HCT116 (cell line): ENCODE results near the gene CFAP45. TPM values are rescaled to one million over a fixed set of nuclear protein-coding genes. Genes with fewer than 3 reads are reported as not detected.

Experiments
- ATAC-seq: fragments of 200-7000 bp; cut with Tn5 transposase; 2 replicates; pipeline ENCODE4 v1.9.1; 2020; ENCODE audit warnings: mild to moderate bottlenecking, moderate library complexity
- BruUV-seq: library from RNA; stranded (reverse); fragments of 400-500 nt; replicated peaks from 2 replicates; lab custom pipeline; 2021; lab: Mats Ljungman, UMichigan
- CTCF ChIA-PET: fragments of 300-600 bp; sonication (Branson Sonifier 250); formaldehyde crosslinking; loops from one replicate; lab custom pipeline; 2021; ENCODE audit warnings: antibody characterized with exemption; lab: Charles Lee
- POLR2A ChIA-PET: fragments of 300-600, 350-600 bp; sonication (Branson Sonifier 250); formaldehyde crosslinking; loops from one replicate; lab custom pipeline; 2021; ENCODE audit warnings: antibody characterized with exemption; lab: Charles Lee
- RAD21 ChIA-PET, 2 experiments: fragments of 300-600 bp; sonication (Branson Sonifier 250); formaldehyde crosslinking; loops; one replicate each; lab custom pipeline; 2023; ENCODE audit warnings: low total read pairs in 2 of 2; ENCODE audit not compliant: uncharacterized antibody in 2 of 2, unreplicated experiment in 2 of 2, low non-redundant PET in 1 of 2; lab: Charles Lee
- DNase-seq: peaks from one replicate; pipeline ENCODE4 v3.0.0-alpha.2; 2010; ENCODE audit warnings: low read depth, low spot score
- H2AFZ ChIP-seq: fragments of 200-600 bp; shearing (Covaris generic), sonication (generic); 2 replicates; pipeline ENCODE4 v1.6.1; 2017; ENCODE audit warnings: low read depth, mixed run types, mixed read lengths, antibody characterized with exemption, low read length; ENCODE audit not compliant: poor library complexity, severe bottlenecking
- H3K27ac ChIP-seq: 2 replicates; pipeline ENCODE4 v1.5.1; 2012; ENCODE audit warnings: low read depth, low read length
- H3K27me3 ChIP-seq: fragments of 200-600 bp; sonication (generic); 2 replicates; pipeline ENCODE4 v1.6.1; 2016; ENCODE audit warnings: mixed run types, low read length, mixed read lengths; ENCODE audit not compliant: insufficient read depth
- H3K36me3 ChIP-seq, 2 experiments: fragments of 200-500 bp in 1 of 2; fragments of 200-600 bp in 1 of 2; sonication (Bioruptor generic) in 1 of 2; sonication (generic) in 1 of 2; 2 replicates each; pipeline versions ENCODE4 v1.5.1 to v1.6.1; 2014 to 2016; ENCODE audit warnings: low read length in 2 of 2, inconsistent platforms in 1 of 2, mixed read lengths in 1 of 2, mixed run types in 1 of 2; ENCODE audit not compliant: insufficient read depth in 2 of 2, control insufficient read depth in 1 of 2
- H3K4me1 ChIP-seq, 2 experiments: fragments of 200-600 bp in 1 of 2; sonication (generic) in 1 of 2; 2 replicates each; pipeline versions ENCODE4 v1.5.1 to v1.6.1; 2012 to 2017; ENCODE audit warnings: low read length in 2 of 2, inconsistent platforms in 1 of 2, mild to moderate bottlenecking in 1 of 2, mixed read lengths in 1 of 2, mixed run types in 1 of 2, moderate library complexity in 1 of 2; ENCODE audit not compliant: insufficient read depth in 2 of 2, control insufficient read depth in 1 of 2
- H3K4me2 ChIP-seq: fragments of 200-600 bp; sonication (generic); 2 replicates; pipeline ENCODE4 v1.6.1; 2017; ENCODE audit warnings: mixed run types, low read length, mixed read lengths
- H3K4me3 ChIP-seq, 2 experiments: fragments of 200-600 bp in 1 of 2; sonication (generic) in 1 of 2; replicated peaks in 1 of 2; 2 replicates each; pipeline ENCODE4 v1.5.1; 2011 to 2016; ENCODE audit warnings: low read length in 2 of 2, control low read depth in 1 of 2, low read depth in 1 of 2, mild to moderate bottlenecking in 1 of 2, mixed read lengths in 1 of 2, mixed run types in 1 of 2
- H3K79me2 ChIP-seq: fragments of 200-600 bp; sonication (generic); 2 replicates; pipeline ENCODE4 v1.6.1; 2017; ENCODE audit warnings: mild to moderate bottlenecking, mixed run types, low read length, moderate library complexity, mixed read lengths; ENCODE audit not compliant: insufficient read depth
- H3K9ac ChIP-seq: fragments of 200-600 bp; sonication (generic); 2 replicates; pipeline ENCODE4 v1.6.1; 2016; ENCODE audit warnings: low read length, mixed read lengths
- H3K9me2 ChIP-seq: fragments of 200-600 bp; sonication (generic), shearing (Covaris generic); 2 replicates; pipeline ENCODE4 v1.6.1; 2017; ENCODE audit warnings: mixed run types, mild to moderate bottlenecking, moderate library complexity; ENCODE audit not compliant: insufficient read depth
- H3K9me3 ChIP-seq, 2 experiments: fragments of 200-500 bp in 1 of 2; fragments of 200-600 bp in 1 of 2; sonication (Bioruptor generic) in 1 of 2; sonication (generic) in 1 of 2; 2 replicates each; pipeline ENCODE4 v1.6.1; 2014 to 2017; ENCODE audit warnings: low read length in 2 of 2, mixed read lengths in 2 of 2, inconsistent platforms in 1 of 2, low read depth in 1 of 2, mild to moderate bottlenecking in 1 of 2, mixed run types in 1 of 2, moderate library complexity in 1 of 2; ENCODE audit not compliant: control insufficient read depth in 1 of 2, insufficient read depth in 1 of 2
- H4K20me1 ChIP-seq: fragments of 200-600 bp; sonication (generic), shearing (Covaris generic); 2 replicates; pipeline ENCODE4 v1.6.1; 2017; ENCODE audit warnings: mixed run types, mild to moderate bottlenecking, moderate library complexity; ENCODE audit not compliant: insufficient read depth
- POLR2AphosphoS5 ChIP-seq: IDR thresholded peaks from 2 replicates; pipeline ENCODE4 v1.6.1; 2011; ENCODE audit warnings: mild to moderate bottlenecking, low read depth, low read length, moderate library complexity
- RAD21 ChIP-seq: IDR thresholded peaks from 2 replicates; pipeline ENCODE4 v1.6.1; 2012; ENCODE audit warnings: low read depth, mild to moderate bottlenecking
- REST ChIP-seq: IDR thresholded peaks from 2 replicates; pipeline ENCODE4 v1.6.1; 2012; ENCODE audit warnings: low read depth
- SIN3A ChIP-seq: IDR thresholded peaks from 2 replicates; pipeline ENCODE4 v1.6.1; 2012; ENCODE audit warnings: low read depth
- YY1 ChIP-seq: IDR thresholded peaks from 2 replicates; pipeline ENCODE4 v1.6.1; 2011; ENCODE audit warnings: low read length, low read depth, moderate library complexity, mild to moderate bottlenecking; ENCODE audit not compliant: insufficient replicate concordance; ENCODE audit errors: extremely low read depth
- intact Hi-C: fragments of 100-400 bp; cut with micrococcal nuclease; formaldehyde crosslinking; loops from 2 replicates; pipeline ENCODE4 v1.10.0; 2022
- total RNA-seq: library from RNA; stranded (reverse); gene quantifications from one replicate; pipeline ENCODE4 v1.2.1, GENCODE V29; 2021; ENCODE audit not compliant: unreplicated experiment
- TF ChIP-seq, protein P1 (sequence below), 3 experiments: fragments of 200-600 bp in 1 of 3; sonication (generic) in 1 of 3; IDR thresholded peaks in 2 of 3; conservative IDR thresholded peaks in 1 of 3; 2 replicates each; pipeline ENCODE4 v1.5.1; 2012 to 2017; ENCODE audit warnings: low read depth in 2 of 3, low read length in 2 of 3, antibody characterized with exemption in 1 of 3, borderline replicate concordance in 1 of 3, control low read depth in 1 of 3, mild to moderate bottlenecking in 1 of 3, mixed read lengths in 1 of 3, mixed run types in 1 of 3, moderate library complexity in 1 of 3; ENCODE audit not compliant: insufficient read depth in 1 of 3

The CFAP45 gene
- total RNA-seq, 1 experiment from 2014 or later, result 0.59 TPM

DNA sequence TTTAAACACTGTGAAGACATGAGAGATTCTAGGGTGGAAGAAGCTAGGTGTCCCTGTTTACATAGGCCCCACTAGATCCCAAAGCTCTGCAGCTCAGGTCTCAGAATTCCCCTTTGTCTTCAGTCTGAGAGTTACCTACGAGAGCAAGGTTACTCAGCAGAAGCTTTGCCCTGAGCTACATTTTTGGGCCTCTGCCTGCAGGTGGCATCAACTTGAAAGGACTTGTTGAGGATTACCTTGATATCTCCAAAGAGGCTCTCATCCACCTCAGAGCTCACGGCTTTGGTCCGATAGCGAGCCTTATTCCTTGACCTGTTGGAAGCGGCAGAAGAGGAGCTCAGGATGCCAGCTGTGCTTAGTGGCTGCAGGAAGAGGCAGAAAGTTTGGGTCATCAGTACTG is 7.0 kb downstream of the CFAP45 start:
- DNase-seq (no peak), ATAC-seq (no peak)
- no peaks in the 10 kb centered on the region for H3K36me3 ChIP-seq
- no peaks in the 10 kb centered on the region for H3K9me2 ChIP-seq
- H2AFZ ChIP-seq, result no peak overlapping the region
- TF ChIP-seq RAD21, result peak; percentile 52
- TF ChIP-seq REST, result no peak
- no peak for TF ChIP-seq SIN3A
- TF ChIP-seq, protein P1, sequence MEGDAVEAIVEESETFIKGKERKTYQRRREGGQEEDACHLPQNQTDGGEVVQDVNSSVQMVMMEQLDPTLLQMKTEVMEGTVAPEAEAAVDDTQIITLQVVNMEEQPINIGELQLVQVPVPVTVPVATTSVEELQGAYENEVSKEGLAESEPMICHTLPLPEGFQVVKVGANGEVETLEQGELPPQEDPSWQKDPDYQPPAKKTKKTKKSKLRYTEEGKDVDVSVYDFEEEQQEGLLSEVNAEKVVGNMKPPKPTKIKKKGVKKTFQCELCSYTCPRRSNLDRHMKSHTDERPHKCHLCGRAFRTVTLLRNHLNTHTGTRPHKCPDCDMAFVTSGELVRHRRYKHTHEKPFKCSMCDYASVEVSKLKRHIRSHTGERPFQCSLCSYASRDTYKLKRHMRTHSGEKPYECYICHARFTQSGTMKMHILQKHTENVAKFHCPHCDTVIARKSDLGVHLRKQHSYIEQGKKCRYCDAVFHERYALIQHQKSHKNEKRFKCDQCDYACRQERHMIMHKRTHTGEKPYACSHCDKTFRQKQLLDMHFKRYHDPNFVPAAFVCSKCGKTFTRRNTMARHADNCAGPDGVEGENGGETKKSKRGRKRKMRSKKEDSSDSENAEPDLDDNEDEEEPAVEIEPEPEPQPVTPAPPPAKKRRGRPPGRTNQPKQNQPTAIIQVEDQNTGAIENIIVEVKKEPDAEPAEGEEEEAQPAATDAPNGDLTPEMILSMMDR (IDR thresholded peaks at IDR 0.05 in 2 of 3, conservative IDR thresholded peaks at IDR 0.05 in 1 of 3; ENCODE audit: borderline replicate concordance in 1 of 3, insufficient read depth in 1 of 3, low read depth in 2 of 3, low read length in 2 of 3), result peak in 1 of 3 experiments; percentile 29; a peak in 1 of 6 replicates
- TF ChIP-seq POLR2AphosphoS5, result no peak
- no peak for TF ChIP-seq YY1
- no peak overlapping the region for H3K4me2 ChIP-seq
- BruUV-seq, result no TSS peak
- H3K27ac ChIP-seq, result no peak overlapping the region
- no peak overlapping the region for H3K4me3 ChIP-seq
- ChIA-PET POLR2A (interaction anchor here (0.9 to 4.5 kb wide), 3 partner anchors 95 to 114 kb away, joined by 3 to 35 read pairs (median 6); partner anchors contain the start of gene DUSP23), CTCF (interaction anchor here (0.6 to 8.5 kb wide), 17 partner anchors 11 to 679 kb away, joined by 3 to 249 read pairs (median 3); partner anchors contain the start of genes DUSP23, FCRL6, IGSF9 and TAGLN2), RAD21 (interaction anchor here (0.8 to 4.5 kb wide), 7 partner anchors 32 to 115 kb away, joined by 3 to 38 read pairs (median 8); partner anchors contain the start of gene DUSP23 (in 2 of the 2))
- no peaks in the 10 kb centered on the region; the same call in 1 of the 2 replicates for H3K27me3 ChIP-seq
- H4K20me1 ChIP-seq, result no peaks in the 10 kb centered on the region
- no peaks in the 10 kb centered on the region for H3K79me2 ChIP-seq
- peaks cover 11 to 23% of the 10 kb centered on the region in 2 experiments; a peak in 3 of 4 replicates for H3K4me1 ChIP-seq
- H3K9ac ChIP-seq, result no peak overlapping the region
- no peaks in the 10 kb centered on the region for H3K9me3 ChIP-seq
- intact Hi-C loops, result loop anchor here (10.0 kb wide), 2 partner anchors 468 to 758 kb away; no protein-coding TSS in a partner anchor
